Left renal pelvis (tissue), 4 donors: ENCODE results near the gene ZMIZ1. TPM values are rescaled to one million over a fixed set of nuclear protein-coding genes. Genes with fewer than 3 reads are reported as not detected.

Experiments
- DNase-seq, 4 donors: peaks; one replicate each; pipeline ENCODE4 v3.0.0-alpha.2; 2013; ENCODE audit warnings: low read depth in 4 of 4, low spot score in 3 of 4
- polyA plus RNA-seq, 4 donors: library from polyadenylated mRNA; unstranded; fragments of 120-200 nt; gene quantifications; one replicate each; pipeline ENCODE4 v1.2.1, GENCODE V29; 2013; ENCODE audit not compliant: insufficient read length in 4 of 4

ZMIZ1 gene
- polyA plus RNA-seq, 4 donors: 72.7 to 108 (median 72.8) TPM

DNA sequence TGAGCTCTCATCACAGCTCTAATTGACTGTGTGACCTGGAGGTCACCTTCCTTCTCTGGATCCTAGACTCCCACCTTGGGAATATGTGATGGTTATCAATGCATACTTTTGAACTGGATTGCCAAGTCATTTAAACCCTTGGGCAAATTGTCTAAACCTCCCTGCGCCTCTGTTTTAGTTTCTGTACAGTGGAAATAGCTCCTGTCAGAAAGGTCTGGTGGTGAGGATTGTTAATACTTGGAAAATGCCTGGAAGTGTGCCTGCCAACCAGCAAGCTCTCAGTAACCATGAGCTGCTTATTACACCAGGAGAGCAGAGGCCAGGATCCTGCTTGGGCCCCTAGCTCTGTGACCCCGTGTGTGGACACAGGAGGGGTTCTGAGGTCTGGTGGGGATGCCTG is 169.8 kb downstream of the ZMIZ1 start:
- DNase-seq: no peak

DNA sequence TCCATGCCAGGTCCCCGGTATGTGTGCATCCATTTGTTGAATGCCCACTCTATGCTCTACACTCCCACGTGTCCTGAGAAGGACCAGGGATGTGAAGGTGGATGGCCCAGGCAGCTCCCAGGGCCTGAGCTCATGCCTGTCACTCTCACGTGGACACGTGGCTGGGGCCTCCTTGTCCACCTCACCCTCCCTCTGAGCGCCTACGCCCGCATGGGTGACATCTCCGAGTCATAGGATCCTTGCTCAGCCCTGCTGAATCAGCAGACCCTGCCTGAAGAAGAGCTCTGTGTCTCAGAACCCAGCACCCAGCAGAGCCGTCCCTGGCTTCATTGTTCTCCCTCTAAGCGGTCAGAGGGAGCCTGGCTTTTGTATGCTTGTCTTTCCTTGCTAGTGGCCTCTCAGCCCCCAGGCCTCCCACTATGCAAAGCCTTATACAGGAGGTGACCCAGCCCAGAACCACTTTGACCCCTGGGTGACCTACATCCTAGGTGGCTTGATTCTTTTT is 170.6 kb downstream of the ZMIZ1 start:
- DNase-seq: no peak

DNA sequence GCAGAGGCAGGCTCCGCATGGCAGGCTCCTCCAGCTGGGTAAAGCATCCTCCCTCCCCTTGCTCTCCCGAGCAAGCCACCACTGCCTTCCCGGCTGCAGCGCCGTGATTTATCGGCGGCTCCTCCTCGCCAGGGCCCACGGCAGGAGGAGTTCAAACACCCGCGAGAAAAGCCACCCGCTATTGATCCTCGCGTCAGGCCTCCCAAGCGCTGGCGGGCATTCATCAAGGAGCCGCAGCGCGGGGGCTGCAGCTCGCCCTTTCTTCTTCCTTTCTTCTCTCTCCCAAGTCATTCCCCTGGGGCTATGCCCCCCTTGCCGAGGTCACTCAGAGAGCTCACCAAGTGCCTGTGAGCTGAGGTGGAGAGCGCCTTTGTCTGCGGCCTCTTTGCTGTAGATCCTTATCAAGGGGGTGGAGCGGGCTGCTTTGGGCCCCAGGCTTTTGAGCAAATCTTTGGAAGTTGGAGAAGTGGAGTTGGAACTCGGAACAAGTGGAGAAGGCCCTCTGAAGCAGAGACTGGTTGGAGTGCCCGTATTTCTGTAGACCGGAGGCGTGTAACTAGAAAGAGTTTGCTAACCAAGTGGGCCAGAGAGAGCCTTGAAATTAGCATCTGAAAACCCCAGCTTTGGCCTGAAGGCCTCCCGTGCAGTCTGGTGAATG is 171.3 kb downstream of the ZMIZ1 start:
- DNase-seq: no peak

DNA sequence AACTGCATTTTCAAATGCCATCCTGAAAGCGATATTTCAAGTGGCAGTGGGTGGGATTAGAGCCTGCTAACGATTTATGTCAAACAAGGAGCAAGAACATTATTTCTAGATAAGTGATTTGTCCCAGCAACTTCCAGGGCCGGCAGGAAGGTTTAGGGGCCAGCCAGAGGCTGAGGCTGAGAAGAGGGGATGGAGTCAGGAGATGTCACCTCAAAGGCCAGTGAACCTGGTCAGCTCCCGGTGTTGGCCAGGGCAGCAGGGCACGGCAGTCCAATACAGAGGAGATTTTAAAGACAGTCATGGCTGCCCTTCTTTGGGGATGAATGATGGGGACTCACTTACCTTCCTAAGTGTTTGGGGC is 172.8 kb downstream of the ZMIZ1 start:
- DNase-seq: no peak

DNA sequence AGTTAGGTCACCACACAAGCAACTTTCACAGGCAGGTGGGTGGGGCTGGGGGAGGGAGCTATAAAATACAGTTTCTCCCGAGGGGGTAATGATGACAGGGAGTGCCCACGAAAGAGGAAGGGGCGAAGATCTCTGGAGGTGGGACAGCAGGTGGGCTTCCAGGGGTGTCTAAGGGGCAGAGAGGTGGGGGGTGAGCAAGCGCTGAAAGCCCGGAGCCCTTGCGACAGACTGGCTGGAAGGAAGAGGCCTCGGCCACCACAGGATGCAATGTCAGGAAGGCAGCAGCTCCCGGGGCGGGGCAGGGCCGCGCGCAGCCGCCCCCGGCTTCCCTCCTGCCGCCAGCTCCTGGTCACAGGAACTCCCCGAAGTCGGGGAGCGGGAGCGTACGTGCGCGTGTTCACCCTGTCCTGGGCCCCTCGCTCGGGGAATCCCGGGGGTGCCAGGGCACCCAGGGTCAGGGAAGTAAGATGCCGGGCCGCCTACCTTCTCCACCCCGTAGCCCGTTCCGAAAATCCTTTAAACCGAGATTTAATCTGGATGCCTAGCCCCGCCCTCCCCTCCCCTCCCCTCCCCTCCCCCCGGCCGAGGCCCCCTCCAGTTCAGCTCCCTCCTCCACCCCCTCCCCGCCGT is 173.3 kb downstream of the ZMIZ1 start:
- no peak for DNase-seq

DNA sequence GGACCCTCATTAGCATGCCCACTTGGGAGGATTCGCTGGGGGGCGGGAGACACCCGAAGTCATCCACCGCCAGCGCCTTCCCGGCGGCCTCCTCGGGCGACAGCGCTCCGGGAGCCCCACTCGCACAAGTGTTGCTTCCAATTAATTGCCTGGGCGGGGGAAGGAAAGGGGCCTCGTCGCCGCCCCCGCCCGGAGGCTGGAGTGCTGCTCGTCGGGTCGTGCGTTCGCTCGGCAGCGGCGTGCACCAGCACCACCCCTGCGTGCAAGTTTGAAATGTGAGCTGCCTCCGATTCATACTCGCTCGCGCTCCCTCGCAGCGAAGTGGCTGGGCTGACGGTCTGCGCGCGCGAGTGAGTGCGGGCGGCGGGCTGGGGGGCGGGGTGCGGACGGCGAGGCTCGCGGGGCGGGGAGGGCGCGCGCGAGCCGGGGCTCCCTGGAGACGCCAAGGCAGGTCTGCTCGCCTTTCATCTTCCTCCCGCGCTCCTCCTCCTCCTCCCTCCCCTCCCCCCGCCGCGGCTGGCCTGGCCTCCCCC is 173.9 kb downstream of the ZMIZ1 start:
- no peak for DNase-seq

DNA sequence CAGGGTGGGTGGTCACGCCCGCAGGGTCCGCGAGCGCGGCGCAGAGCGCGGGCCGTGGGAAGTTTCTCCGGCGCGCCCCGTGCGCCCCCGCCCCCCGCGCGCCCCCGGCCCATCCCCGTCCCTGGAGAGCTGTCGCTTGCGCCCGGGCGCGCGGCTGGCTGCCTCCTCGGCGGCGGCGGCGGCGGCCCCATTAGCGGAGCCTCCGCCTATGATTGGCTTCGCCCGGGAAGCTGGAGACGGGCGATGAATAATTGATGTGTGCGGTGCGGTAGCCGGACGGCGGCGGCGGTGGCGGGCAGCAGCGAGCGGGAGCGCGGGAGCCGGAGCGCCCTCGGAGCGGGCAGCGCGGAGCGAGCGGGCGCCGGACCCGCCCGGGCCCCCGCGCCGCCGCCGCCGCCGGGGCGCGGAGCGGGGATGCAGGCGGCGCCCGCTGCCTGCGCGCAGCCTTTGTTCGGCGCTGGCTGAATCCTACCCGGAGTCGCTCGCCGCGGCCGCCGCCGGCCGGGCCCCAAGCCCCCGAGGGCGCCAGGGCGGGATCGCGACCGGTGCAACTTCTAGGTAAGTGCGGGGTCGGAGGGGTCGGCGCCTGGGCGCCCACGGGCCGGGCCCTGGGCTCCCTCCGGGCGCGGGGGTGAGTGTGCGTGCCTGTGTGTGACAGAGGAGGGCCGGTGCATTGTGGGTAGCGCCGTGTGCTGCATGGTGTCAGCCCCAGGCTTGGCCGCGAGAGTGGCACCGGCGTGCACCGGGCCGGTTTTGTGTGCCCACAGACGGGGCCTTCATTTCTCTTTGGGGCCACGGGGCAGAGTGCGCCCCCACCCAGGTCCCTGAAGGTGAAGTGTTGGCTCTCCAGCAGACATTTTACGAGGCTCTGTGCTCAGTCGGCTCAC is 174.7 kb downstream of the ZMIZ1 start:
- no peak for DNase-seq

DNA sequence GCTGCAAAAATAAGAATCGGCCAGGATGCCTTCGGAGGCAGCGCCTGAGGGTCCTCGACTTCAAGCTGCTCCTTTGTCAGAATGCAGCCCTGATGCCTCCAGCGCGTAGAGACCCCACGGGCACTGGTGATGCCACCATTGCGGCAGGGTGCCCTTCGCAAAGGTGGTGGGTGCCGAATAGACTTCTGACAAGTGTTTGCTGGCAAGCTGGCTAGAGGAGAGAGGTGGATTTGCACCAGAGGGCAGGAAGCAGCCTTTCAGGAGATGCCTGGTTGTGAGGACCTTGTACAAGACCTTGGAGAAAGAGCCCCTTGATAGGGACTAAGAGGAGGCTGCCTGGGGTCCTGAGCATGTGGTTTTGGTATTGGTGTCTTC is 175.3 kb downstream of the ZMIZ1 start:
- no peak for DNase-seq

DNA sequence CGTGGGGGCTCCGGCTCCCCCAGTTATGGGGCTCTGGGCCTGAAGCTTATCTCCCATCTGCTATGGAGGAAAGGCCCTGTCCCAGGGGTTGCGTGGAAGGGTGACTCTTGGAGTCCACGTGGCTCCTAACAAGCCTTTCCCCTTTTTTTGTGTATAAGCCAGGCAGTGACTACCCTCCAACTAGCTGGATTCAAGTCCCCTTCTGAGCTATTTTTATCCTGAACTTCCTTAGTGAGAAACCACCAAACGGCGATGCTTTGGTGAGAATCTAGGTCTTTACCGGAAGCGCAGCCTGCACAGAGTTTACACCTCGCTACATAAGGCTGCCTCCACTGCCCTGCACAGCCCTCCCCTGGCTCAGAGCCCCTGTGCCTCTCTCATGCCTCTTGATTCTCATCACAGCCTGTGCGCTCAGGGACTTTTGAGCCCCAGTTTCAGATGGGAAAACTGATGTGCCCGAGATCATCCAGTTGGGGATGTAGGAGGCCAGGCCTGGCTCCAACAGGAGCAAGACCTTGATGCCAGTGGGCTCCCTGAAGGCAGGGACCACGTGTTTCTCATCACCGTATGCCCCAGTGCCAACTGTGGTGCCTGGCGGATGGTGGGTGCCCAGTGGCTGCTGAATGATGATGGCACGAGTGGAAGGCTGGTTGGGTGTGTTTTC is 176.2 kb downstream of the ZMIZ1 start:
- DNase-seq: no peak

DNA sequence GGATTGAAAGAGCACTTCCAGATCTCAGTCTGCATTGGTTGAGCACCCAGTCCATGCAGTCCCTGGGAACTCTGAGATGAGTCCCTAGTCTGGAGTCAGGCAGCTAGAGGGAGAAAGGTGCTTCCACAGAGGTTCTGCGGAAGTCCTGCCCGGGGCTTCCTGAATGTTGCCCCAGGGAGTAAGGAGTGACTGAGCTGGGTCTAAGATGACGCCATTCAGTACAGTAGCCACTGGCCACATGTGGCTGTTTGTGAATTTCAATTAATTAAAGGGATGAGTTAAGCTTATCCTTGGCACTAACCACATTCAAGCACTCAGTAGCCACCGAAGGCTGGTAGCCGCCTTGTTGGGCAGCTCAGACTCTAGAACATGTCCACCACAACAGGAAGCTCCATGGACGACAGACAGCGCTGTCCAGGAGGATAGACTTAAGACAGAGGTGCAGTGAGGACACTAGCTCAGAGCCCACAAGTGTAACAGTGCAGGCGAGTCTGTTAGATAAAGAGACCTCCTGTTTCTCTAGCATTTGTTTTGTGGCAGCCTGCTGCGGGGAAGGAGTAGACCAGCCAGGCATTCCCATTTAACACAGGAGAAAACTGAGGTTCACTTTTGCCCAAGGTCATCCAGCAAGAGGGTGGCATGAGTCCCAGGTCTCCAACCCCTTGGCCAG is 176.9 kb downstream of the ZMIZ1 start:
- no peak for DNase-seq

DNA sequence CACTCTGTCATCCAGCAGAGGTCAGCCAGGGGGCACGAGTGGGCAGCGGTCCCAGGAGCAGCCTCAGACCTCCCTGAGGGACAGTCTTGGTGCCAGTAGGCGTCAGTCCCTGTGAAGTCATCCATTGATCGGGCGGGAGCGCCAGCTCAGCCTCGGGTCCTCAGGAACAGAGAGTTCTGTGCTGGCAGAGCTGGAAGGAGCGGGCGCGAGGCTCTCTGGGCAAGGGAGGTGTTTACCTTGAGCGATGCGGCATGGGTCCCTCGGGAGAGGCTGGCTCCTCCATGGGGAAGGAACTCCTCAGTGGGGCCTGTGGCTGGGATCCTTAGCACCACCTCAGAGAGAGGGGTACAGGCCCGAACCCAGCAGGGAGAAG is 177.4 kb downstream of the ZMIZ1 start:
- no peak for DNase-seq

DNA sequence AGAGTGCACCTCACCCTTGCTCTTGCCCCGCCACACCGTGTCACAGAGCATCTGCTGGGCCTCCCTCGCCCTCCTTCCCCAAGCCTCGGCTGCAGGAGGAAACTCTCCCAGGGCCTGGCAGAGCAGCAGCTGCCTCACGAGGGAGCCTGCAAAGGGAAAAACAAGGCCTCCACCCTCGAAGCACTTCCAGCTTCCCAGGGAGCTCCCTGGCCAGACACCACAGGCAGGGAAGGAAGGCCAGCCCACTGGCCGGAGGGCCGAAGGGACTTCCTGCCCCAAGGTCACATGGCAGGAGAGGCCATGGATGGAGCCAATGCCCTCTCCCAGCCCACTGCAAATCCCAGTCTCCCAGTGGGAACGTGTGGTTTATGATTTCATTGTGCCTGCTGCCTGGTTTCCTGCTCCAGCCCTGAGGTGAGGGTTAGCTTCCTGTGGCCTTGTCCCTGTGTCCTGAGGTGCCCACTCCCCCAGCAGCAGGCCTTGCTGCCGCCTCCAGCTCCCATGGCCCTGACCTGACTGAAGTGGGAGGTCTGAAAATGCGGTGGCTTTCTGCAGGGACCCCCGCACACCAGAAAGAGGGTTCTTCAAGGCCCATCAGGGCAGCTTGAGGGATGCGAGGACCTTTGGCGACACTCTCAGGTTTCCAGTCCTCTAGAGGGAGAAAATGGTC is 178.0 kb downstream of the ZMIZ1 start:
- no peak for DNase-seq

DNA sequence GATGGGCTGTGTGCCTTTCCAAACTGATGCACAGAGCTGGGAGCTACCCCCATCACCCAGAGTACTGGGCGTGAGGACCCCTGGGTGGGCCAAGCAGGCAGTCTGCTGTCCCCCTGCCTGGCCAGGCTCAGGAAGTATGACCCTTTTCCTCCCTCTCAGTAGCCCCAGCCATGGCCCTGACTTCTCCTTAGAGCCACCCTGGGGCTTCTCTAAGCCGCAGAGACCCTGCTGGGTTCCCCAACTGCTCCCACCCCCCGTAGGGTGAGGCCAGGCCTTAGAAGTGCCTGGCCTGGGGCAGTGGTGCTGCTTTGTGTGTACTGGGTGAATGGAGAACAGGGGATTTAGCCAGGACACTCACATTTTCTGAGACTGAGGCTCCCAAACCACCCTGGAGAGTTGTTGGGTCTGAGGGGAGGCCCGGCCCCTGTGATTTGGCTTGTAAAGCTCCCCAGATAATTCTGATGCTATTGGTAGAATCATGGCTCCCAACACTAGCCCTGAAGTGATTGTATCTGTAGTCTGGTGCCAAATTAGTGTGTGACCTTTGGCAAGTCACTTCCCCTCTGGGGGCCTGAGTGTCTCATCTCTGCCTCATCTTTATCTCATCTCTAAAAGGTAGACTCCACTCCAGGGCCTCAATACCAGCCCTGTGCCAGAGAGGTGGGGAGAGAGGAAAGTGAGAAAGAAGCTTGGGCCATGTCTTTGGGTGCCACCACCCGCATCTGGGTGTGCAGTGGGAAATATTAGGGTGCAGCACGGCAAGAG is 178.8 kb downstream of the ZMIZ1 start:
- DNase-seq: no peak

DNA sequence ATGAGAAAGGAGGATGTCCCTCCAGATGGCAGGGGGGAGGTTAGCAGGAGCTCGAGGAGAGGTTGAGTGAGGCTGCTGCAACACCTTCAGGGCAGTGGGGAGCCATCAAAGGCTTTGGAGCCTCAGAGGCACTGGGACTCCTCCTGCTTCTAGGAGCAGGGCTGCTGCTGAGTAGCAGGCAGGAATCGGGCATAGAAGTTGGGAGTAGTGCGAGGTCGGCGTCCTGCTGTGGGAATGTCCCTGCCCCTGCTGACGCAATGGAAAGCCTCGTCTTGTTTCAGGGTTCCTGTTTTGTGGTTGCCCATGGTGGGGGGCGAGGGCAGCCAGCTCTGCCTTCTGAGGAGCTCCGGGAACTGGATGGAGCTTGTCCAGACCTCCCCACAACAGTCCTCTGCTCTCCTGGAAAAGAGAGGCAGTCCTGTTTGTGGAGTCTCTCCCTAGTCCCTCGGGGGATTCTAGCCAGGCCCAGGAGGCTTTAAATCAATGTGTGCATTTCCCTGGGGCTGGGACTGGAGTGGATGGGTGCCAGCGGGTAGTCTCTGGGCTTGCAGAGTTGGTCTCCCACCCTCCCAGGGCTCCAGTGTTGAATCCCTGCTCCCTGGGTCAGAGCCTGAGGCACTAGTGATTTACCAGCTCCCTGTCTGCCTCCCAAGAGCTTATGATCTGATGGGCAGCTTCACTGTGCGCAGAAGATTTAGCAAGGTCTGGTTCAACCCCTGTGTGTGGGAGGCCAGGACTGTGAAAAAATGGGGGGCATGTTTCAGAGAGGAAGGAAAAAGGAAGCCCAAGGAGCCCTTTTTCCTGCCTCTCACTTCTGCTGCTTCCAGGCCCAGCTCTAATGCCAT is 179.8 kb downstream of the ZMIZ1 start:
- DNase-seq: no peak

DNA sequence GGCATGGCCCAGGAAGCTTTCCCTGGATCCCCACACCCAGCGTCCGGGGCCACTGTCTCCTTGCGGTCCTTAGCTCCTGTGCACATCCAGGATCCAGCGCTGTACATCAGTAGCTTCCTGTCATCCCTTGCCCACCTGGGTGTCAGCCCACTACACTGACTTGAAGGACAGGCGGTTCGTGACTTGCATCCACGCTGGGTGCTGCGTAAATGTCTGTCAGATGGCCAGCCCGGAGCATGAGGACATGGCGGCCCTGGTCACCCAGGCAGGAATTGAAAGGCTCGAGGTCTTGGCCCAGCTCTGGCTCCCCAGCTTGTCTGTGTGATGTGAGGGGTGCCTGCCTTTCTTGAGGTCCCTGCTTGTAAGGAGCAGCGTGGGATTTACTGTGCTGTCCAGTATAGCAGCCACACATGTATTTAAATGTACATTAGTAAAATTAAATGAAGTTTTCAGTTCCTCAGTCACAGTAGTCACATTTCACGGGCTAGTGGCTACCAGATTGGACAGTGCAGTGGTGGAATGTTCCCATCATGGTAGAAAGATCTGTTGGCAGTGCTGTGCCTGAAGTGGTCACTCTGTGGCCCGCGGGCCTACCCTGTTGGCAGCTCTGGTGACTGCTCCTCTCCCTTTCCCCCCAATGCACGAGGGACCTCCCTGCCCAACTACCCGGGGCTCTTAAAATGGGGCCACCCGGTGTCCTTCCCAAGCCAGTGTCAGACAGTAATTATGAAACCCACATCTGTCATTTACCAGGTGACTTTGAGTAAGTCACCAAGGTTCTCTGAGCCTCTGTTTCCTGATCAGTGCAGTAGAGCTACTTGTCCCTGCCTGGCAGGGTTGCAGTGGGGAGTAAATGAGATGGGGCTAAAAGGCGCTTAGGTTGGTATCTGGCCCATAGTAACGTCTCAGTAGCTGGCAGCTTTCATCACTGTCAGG is 180.7 kb downstream of the ZMIZ1 start:
- no peak for DNase-seq

DNA sequence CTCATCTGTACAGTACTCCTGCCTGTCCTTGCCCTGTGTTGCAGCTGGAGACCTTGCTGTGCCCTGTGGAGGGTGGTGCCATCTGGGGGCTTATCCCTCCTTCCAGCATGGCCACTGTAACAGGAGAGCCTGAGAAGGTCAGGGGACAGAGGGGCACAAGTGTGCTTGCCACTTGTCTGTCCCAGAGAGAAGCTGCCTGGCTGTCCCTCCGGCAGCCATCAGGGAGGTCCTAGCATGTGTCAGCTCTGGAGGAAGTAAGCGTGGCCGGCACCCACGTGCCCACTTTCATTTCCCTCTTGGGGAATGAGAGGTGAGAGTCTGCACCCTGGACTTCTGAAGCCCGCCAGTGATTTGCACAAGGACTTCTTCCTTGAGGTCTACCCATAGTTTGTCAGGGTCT is 181.5 kb downstream of the ZMIZ1 start:
- DNase-seq: no peak

DNA sequence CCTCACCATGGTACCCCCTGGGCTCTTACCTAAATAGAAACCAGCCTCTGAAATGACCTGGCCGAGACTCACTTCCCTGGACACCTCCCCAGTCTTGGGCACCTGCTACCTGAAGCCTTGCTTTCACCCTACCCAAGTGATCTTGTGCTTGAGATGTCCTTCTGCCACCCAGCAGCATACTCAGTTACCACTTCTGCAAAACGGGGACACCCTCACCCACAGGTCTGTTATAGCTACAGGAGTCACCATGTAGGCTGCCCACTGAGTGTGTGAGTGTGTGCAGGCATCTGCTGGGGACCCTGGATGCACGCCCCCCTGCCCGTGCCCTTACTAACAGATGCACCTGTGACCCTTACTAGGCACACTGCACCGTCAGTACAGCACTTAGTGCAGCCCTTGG is 183.7 kb downstream of the ZMIZ1 start:
- DNase-seq: no peak
